ENCODE measurements around the gene VSTM2A. TPM values are rescaled to one million over a fixed set of nuclear protein-coding genes. Genes with fewer than 3 reads are reported as not detected.

Gene VSTM2A
- total RNA-seq, 4 donors from 2014 or later, result 0.84 TPM; not detected in 3

DNA sequence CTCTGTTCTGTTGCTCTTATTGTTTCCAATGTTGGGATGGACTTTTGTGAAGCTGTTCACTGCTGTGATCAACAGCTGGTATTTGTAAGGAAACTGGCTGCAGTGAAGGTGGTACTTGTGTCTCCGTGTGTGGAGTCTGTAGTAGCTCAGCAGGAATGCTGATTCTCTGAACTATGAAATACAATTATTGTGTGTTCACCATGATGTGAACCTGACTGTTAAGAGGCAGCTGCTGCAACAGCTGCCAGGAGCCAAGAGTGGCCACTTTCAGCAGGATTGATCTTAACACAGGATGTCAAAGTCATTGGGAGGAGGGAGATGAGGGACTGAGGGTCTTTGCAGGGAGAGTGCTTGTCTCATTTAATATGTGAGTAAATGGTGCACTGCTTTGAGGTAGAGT, 13.9 kb downstream of the VSTM2A start:
- no peaks in the 10 kb centered on the region for H3K36me3 ChIP-seq
- H3K9me3 ChIP-seq, result no peaks in the 10 kb centered on the region
- no peaks in the 10 kb centered on the region for H3K4me1 ChIP-seq
- 30 to 41% methylated on average over 1 of the region's 1 CpG for WGBS, 2 donors
- no peak for DNase-seq (ENCODE audit: low spot score in 2 of 2)
- no peak for TF ChIP-seq EP300 (IDR thresholded peaks at IDR 0.05)
- no peak for TF ChIP-seq POLR2A (IDR thresholded peaks at IDR 0.05)
- no peak for TF ChIP-seq CTCF (IDR thresholded peaks at IDR 0.05)
- no peaks in the 10 kb centered on the region for H3K27me3 ChIP-seq
- no peak overlapping the region for H3K4me3 ChIP-seq
- no peak overlapping the region for H3K27ac ChIP-seq

DNA sequence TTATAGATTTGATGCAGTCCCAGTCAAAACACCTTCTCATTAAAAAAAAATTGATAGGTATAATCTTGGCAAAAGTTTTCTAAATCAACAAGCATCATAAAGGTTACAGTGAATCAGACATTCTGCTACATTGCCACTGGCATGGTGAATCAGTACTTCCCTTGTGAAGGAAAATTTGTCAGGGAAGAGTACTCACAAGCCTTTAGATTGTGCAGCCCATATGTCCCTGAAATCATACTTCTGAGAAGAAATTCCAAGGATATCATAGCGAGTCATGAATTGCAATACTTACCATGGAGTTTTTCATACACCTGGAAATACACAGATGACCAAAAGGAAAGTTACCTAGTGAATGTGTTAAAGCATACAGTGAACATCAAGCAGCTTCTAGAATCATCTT, 17.2 kb downstream of the VSTM2A start:
- Histone ChIP-seq H3K36me3 (no peaks in the 10 kb centered on the region), H3K4me1 (no peaks in the 10 kb centered on the region), H3K9me3 (no peaks in the 10 kb centered on the region), H3K27me3 (no peaks in the 10 kb centered on the region), H3K4me3 (no peak overlapping the region), H3K27ac (no peak overlapping the region)
- no peak for TF ChIP-seq POLR2A (IDR thresholded peaks at IDR 0.05)
- no peak for TF ChIP-seq EP300 (IDR thresholded peaks at IDR 0.05)
- TF ChIP-seq CTCF (IDR thresholded peaks at IDR 0.05), result no peak
- no peak for DNase-seq (ENCODE audit: low spot score in 2 of 2)
- WGBS, 2 donors, result 77 to 85% methylated on average over 1 of the region's 1 CpG

DNA sequence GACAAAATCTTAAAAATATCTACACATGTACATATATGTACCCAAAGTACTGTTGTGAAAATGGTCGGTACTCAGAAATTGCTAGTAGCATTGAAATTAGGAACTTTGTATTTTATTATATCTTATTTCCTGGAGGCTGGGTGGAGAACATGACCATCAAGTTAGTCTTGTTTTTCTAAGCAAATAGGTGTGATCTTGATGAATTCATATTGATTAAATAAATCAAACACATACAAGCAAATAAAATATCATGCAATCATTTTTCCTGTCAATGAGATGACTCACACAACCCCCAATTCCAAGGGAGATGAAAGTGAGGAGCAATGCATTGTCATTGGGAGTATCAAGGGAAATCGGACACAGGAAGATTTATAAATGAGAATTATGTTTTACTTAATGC, 18.0 kb downstream of the VSTM2A start:
- no peak overlapping the region for H3K4me3 ChIP-seq
- no peak for DNase-seq (ENCODE audit: low spot score in 2 of 2)
- 80 to 88% methylated on average over 2 of the region's 2 CpGs for WGBS, 2 donors
- no peak overlapping the region for H3K27ac ChIP-seq
- no peaks in the 10 kb centered on the region for H3K36me3 ChIP-seq
- H3K4me1 ChIP-seq, result no peaks in the 10 kb centered on the region
- H3K27me3 ChIP-seq, result no peaks in the 10 kb centered on the region
- TF ChIP-seq CTCF (IDR thresholded peaks at IDR 0.05) (no peak), POLR2A (IDR thresholded peaks at IDR 0.05) (no peak), EP300 (IDR thresholded peaks at IDR 0.05) (no peak)
- peaks cover 0 to 2% (median 0%) of the 10 kb centered on the region in 4 donors for H3K9me3 ChIP-seq

DNA sequence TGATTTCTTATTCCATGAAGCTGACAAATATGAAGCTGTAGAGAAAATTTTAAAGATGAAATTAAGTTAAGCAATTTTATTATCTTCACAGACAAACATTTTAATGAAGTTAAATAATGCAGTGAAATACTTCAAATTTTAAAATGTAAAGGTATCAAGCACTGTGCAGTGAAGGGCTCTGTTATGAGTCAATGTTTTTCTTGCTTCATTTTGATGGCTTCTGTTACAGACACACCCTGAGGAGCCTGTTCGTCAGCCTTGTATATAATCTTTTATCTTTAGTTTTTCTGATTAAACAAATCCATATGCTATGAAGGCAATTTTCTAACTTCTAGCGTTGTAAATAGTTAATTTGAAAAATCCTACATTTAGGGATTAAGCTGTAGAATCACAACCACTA, 18.5 kb downstream of the VSTM2A start:
- DNase-seq (ENCODE audit: low spot score in 2 of 2), result no peak
- 80 to 85% methylated on average over 2 of the region's 2 CpGs for WGBS, 2 donors
- TF ChIP-seq POLR2A (IDR thresholded peaks at IDR 0.05) (no peak), CTCF (IDR thresholded peaks at IDR 0.05) (no peak), EP300 (IDR thresholded peaks at IDR 0.05) (no peak)
- H3K27me3 ChIP-seq, result no peaks in the 10 kb centered on the region
- no peak overlapping the region for H3K4me3 ChIP-seq
- peaks cover 0 to 2% (median 0%) of the 10 kb centered on the region in 4 donors for H3K9me3 ChIP-seq
- no peaks in the 10 kb centered on the region for H3K36me3 ChIP-seq
- H3K4me1 ChIP-seq, result no peaks in the 10 kb centered on the region
- H3K27ac ChIP-seq, result no peak overlapping the region

DNA sequence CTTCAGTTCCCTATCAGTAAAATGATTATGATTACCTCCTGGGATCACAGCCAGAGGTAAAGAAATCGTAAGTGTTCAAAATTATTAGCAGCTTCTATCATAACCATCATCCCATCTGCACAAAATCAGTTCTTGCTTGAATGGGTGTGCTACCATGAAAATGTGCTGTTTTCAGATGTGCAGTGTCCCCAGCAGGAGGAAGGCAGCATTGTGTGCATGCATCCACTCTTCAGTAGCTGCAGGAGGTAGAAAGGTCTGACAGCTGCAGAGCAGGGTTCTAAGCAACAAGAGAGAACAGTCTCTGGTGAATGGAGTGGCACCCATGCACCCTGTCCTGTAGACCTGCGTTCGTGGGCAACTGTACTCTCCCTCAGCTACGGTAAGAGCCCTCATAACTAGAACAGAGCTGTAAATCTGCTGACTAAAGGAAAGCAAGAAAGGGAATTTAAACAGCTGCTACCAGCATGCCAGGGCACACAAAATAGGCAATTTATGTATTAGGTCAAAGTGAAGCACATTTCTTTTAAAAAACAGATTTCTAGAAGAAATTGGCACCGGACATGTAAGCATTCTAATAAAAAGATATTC, 21.2 kb downstream of the VSTM2A start:
- Histone ChIP-seq H3K27me3 (no peaks in the 10 kb centered on the region), H3K9me3 (peaks cover 0 to 2% (median 0%) of the 10 kb centered on the region in 4 donors), H3K4me1 (no peaks in the 10 kb centered on the region), H3K4me3 (no peak overlapping the region), H3K27ac (no peak overlapping the region), H3K36me3 (no peaks in the 10 kb centered on the region)
- WGBS, 2 donors, result 67 to 77% methylated on average over 5 of the region's 5 CpGs
- TF ChIP-seq POLR2A (IDR thresholded peaks at IDR 0.05) (no peak), CTCF (IDR thresholded peaks at IDR 0.05) (no peak), EP300 (IDR thresholded peaks at IDR 0.05) (no peak)
- DNase-seq (ENCODE audit: low spot score in 2 of 2), result no peak

Data from tibial nerve (tissue), 4 donors.